GM12874 (cell line): ENCODE measurements around the gene EMX1.

Experiments used
- CTCF ChIP-seq: IDR thresholded peaks from 2 replicates; pipeline ENCODE4 v1.5.1; 2011; ENCODE audit warnings: low read depth, mild to moderate bottlenecking, control low read depth, low read length, moderate library complexity; ENCODE audit not compliant: insufficient read depth

Gene EMX1

GRCh38 chr2:72947952-72948830 is 30.9 kb downstream of the EMX1 start:
- no peak for TF ChIP-seq CTCF

- TF ChIP-seq CTCF = no peak
Measured at GRCh38 chr2:72949045-72949444, 31.7 kb downstream of the EMX1 start.

DNA sequence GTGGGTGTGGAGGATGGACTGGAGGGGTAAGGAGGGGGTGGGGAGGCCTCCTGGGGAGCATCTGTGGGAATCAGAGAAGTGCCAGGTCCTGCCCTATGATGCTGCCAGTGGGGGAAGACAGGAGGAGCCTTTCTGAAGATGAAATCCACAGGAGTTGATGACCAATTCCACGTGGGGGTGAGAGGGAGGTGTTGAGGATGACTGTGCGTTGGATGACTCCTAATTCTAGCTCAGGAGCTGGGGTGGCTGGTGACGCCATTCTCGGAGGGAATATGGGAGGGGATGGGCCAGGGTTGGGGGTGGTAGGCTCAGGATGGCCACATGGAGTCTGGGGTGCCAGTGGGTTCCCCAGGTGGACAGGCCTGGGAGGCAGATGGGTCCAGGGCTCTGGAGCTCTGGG is 32.3 kb downstream of the EMX1 start:
- TF ChIP-seq CTCF = no peak

GRCh38 chr2:72950558-72951255 is 33.4 kb downstream of the EMX1 start:
- TF ChIP-seq CTCF = no peak

DNA sequence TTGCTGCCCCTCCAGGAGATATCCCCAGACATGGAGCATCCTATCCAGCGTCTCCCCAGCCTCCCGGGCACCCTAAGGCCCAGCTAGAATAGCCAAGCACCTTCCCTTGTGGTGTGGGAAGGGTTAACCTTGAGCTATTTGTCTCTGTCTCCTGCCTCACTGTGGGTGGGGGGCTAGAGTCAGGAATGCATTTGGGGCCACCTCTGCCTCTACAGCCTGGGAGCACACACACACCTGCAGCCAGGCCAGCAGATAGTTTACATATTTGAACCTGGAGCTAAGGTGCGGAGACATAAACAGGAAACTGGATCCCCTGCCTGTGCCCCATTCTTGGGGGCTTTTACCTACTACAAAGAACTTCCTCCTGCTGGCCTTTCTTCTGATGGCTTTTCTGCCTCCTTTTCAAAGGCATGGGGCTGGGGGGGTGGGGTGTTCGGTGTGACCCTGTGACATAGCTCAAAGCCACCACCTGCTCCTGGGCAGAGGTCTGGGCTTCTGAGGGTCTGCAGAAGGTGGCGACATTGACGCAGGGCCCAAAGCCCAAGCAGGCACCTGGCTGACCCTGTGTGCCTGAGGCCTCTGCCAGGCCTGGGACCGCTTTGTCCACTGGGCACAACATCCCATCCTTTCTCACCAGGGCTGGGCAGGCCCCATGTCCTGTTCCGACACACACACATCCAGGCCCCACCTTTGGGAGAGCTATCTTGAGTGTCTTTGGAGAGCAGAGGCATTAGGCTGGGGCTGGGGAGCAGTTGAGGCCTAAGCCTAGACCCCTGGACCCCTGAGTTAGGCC is 34.2 kb downstream of the EMX1 start:
- TF ChIP-seq CTCF = no peak

DNA sequence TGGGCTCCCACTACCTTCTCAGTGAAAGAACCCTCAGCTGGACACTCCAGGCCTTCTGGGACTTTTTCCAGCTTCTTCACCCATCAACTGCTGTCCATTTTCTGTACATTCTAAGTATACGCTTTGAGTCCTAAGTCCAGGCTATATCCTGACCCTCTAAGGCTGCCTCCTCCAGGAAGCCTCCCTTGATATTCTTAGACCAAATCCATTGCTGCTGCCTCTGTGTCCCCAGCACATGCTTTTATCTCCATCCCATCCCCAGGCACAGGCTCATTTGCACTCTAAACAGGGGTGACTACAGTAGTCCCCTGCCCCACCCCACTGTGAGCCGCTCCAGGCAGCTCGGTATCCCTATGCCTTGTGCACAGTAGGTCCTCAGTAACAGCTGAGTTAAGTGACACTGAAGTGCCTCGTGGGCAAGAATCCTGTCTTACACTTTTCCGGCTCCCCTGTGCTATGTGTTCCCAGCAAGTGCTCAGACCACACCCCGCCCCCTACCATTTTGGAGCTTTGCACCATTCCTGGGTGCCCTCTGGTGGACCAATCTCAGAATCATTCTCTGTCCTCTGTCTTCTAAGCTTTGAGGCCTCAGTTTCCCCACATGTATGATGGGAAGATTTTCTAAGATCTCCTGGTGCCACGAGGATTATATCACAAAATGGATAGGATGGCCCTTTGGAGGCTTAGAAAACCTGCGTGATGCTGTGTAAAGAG is 34.9 kb downstream of the EMX1 start:
- no peak for TF ChIP-seq CTCF
